CD4-positive, alpha-beta T cell (primary cell): Measurements from ENCODE around the gene SCLY. TPM values are rescaled to one million over a fixed set of nuclear protein-coding genes. Genes with fewer than 3 reads are reported as not detected.

Source experiments
- ATAC-seq: fragments of 200-7000 bp; cut with Tn5 transposase; one replicate; pipeline ENCODE4 v1.10.0; 2022; ENCODE audit warnings: mild to moderate bottlenecking; ENCODE audit not compliant: poor library complexity
- CTCF ChIA-PET: fragments of 350-600 bp; sonication (Branson Sonifier 250); formaldehyde crosslinking; loops from one replicate; lab custom pipeline; 2021; ENCODE audit warnings: antibody characterized with exemption, inconsistent platforms; lab: Charles Lee
- POLR2A ChIA-PET: fragments of 350-600 bp; sonication (Branson Sonifier 250); formaldehyde crosslinking; loops from one replicate; lab custom pipeline; 2021; ENCODE audit warnings: antibody characterized with exemption, inconsistent platforms; lab: Charles Lee
- DNase-seq, 14 experiments: peaks; one replicate each; pipeline ENCODE4 v3.0.0-alpha.2; 2013 to 2020; ENCODE audit warnings: mixed read lengths in 2 of 14
- H3K27ac ChIP-seq, 2 donors: one replicate each; pipeline versions ENCODE4 v1.5.1 to v1.7.0; 2013; ENCODE audit warnings: low read length in 2 of 2, low read depth in 1 of 2, mild to moderate bottlenecking in 1 of 2
- H3K27me3 ChIP-seq, 2 experiments: 1 replicate in 1 of 2; 2 replicates in 1 of 2; pipeline versions ENCODE4 v1.6.1 to v1.7.0; 2013; ENCODE audit warnings: low read length in 2 of 2, control low read depth in 1 of 2, mild to moderate bottlenecking in 1 of 2, moderate library complexity in 1 of 2; ENCODE audit not compliant: insufficient read depth in 2 of 2, control insufficient read depth in 1 of 2
- H3K36me3 ChIP-seq: one replicate; pipeline ENCODE4 v1.6.1; 2013; ENCODE audit warnings: low read length, control low read depth; ENCODE audit not compliant: insufficient read depth
- H3K4me1 ChIP-seq: one replicate; pipeline ENCODE4 v1.6.1; 2013; ENCODE audit warnings: low read length, control low read depth; ENCODE audit not compliant: insufficient read depth
- H3K4me3 ChIP-seq: one replicate; pipeline ENCODE4 v1.5.1; 2013; ENCODE audit warnings: mild to moderate bottlenecking, low read length, moderate library complexity
- H3K9me3 ChIP-seq, 2 experiments: 1 replicate in 1 of 2; 2 replicates in 1 of 2; pipeline versions ENCODE4 v1.6.1 to v1.7.0; 2013; ENCODE audit warnings: low read length in 2 of 2, mild to moderate bottlenecking in 2 of 2, control low read depth in 1 of 2, moderate library complexity in 1 of 2; ENCODE audit not compliant: control insufficient read depth in 1 of 2, insufficient read depth in 1 of 2
- H3K27ac Mint-ChIP-seq: one replicate; pipeline ENCODE4 v1.8.0; 2020; ENCODE audit warnings: mixed read lengths
- H3K27me3 Mint-ChIP-seq: one replicate; pipeline ENCODE4 v1.8.0; 2021; ENCODE audit warnings: mixed read lengths
- H3K36me3 Mint-ChIP-seq: one replicate; pipeline ENCODE4 v1.8.0; 2021; ENCODE audit warnings: low read depth, mixed read lengths
- H3K4me1 Mint-ChIP-seq: one replicate; pipeline ENCODE4 v1.8.0; 2021; ENCODE audit warnings: low read depth, mixed read lengths
- H3K4me3 Mint-ChIP-seq: one replicate; pipeline ENCODE4 v1.8.0; 2020; ENCODE audit warnings: mild to moderate bottlenecking, mixed read lengths
- H3K9me3 Mint-ChIP-seq: one replicate; pipeline ENCODE4 v1.8.0; 2020; ENCODE audit warnings: mixed read lengths
- CTCF ChIP-seq: fragments of 200-600 bp; IDR thresholded peaks from one replicate; pipeline ENCODE4 v1.8.0; 2022; ENCODE audit warnings: antibody characterized with exemption, mild to moderate bottlenecking
- intact Hi-C, 2 experiments: fragments of 100-400 bp; cut with DNase I in 1 of 2; cut with micrococcal nuclease in 1 of 2; formaldehyde crosslinking; loops; one replicate each; pipeline versions ENCODE4 v1.15.1 to v1.9.0; 2023 to 2025; cut with DNase I, micrococcal nuclease
- total RNA-seq, 174 experiments: library from RNA in 2 of 174; stranded (reverse) in 2 of 174; gene quantifications; one replicate each; pipeline ENCODE4 v1.2.3 and lab custom pipeline; 2021 to 2026

The SCLY gene
- total RNA-seq, 2 experiments from 2014 or later = 8.9 to 9.6 TPM

DNA sequence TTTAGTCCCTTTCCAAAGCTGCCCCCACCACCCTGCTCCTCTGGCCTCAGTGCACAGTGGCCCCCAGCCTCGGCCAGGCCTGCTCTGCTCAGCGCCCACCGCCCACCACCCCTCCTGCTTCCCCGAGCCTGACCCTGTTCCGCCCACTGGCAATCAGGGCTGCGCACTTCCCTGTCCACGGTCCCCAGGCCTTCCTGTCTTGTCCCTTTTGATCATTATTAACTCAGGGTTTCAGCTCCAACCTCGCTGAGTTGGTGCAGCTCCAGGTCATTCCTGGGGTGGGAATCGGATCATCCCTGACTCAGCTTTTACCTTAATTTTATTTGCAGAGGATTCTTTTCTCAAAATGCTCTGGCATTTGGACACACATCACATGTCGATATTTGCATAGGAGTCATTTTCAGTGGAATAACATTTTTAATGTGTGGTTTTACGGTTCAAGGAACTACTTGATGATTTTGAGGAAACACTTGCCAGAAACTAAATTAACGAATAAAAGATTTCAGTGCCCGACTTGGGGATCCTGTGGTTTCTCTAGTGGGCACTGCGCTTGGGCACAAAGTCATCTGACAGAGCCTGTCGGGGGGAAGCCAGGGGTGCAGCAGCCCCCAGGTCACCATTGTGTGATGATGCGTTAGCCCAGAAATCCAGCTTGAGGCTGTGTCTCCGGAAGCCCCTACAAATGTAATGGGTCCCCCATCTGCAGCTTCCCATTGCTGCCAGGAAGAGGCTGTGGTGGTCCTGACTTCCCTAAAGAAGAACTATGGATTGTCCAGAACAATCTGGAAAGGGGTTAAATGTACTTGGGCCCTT, 38.3 kb downstream of the SCLY start:
- H3K4me3 ChIP-seq = no peak overlapping the region
- H3K27me3 Mint-ChIP-seq = no peaks in the 10 kb centered on the region
- DNase-seq (no peak), ATAC-seq (no peak)
- H3K27ac ChIP-seq = no peak overlapping the region
- TF ChIP-seq CTCF = no peak
- no peaks in the 10 kb centered on the region for H3K27me3 ChIP-seq
- POLR2A ChIA-PET = no interaction called here
- H3K9me3 Mint-ChIP-seq = no peaks in the 10 kb centered on the region
- H3K9me3 ChIP-seq = peaks cover 0 to 4% of the 10 kb centered on the region in 2 experiments
- peaks cover 7% of the 10 kb centered on the region for H3K36me3 ChIP-seq
- CTCF ChIA-PET = no interaction called here
- no peaks in the 10 kb centered on the region for H3K36me3 Mint-ChIP-seq
- H3K4me3 Mint-ChIP-seq = no peak overlapping the region
- no peaks in the 10 kb centered on the region for H3K4me1 Mint-ChIP-seq
- H3K4me1 ChIP-seq = no peaks in the 10 kb centered on the region
- no peak overlapping the region for H3K27ac Mint-ChIP-seq
- intact Hi-C loops = no loop called here

GRCh38 chr2:238099714-238100048, 38.9 kb downstream of the SCLY start:
- no peak overlapping the region for H3K4me3 ChIP-seq
- H3K36me3 ChIP-seq = peaks cover 3% of the 10 kb centered on the region
- intact Hi-C loops = no loop called here
- POLR2A ChIA-PET = no interaction called here
- DNase-seq (peak in 1 of 14 experiments; percentile 22), ATAC-seq (no peak)
- Mint-ChIP-seq H3K4me3 (no peak overlapping the region), H3K4me1 (no peaks in the 10 kb centered on the region), H3K27me3 (no peaks in the 10 kb centered on the region), H3K36me3 (no peaks in the 10 kb centered on the region), H3K27ac (no peak overlapping the region), H3K9me3 (no peaks in the 10 kb centered on the region)
- no peaks in the 10 kb centered on the region for H3K27me3 ChIP-seq
- H3K4me1 ChIP-seq = no peaks in the 10 kb centered on the region
- TF ChIP-seq CTCF = no peak
- CTCF ChIA-PET = no interaction called here
- no peak overlapping the region for H3K27ac ChIP-seq
- H3K9me3 ChIP-seq = peaks cover 0 to 4% of the 10 kb centered on the region in 2 experiments

DNA sequence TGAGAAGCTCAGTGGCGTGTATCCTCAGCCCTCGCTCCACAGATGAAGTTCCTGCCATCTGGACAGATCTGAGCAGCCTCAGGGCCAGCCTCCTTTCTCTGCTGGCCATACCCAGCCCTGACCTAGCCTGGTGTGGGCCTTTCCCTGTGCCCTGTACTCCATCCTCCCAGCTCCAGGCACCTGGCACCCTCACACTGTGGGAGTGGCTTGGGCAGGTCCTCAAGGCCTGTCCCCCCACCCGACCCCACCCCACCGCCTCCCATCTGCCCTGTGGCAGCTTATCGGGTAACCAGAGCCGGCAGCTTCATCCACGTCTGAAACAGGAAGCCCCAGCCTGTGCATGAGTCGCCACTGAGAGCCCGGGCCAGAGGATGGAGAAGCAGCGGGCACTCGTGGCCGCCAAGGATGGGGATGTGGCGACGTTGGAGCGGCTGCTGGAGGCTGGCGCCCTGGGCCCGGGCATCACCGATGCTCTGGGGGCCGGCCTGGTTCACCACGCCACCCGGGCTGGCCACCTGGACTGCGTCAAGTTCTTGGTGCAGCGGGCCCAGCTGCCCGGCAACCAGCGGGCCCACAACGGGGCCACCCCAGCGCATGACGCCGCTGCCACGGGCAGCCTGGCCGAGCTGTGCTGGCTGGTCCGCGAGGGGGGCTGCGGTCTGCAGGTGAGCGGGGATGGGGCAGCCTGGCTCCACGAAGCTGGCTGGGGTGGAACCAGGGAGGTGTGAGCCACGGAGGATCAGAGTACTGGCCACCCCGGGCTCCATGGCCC, 39.4 kb downstream of the SCLY start, which contains the start of gene ESPNL:
ESPNL (plus strand) TSS at position 292 of the 772 bp plus-strand sequence; CDS start at position 372, 80 bp downstream.
- H3K27ac Mint-ChIP-seq = no peak within 1 kb of the TSS

More for the DNA sequence above, 39.4 kb downstream of the SCLY start, which contains the start of gene ESPNL:
- ChIA-PET CTCF (no interaction called here), POLR2A (no interaction called here)
- TF ChIP-seq CTCF = no peak
- DNase-seq (peak in 2 of 14 experiments; percentile 18 to 32), ATAC-seq (no peak)
- no peaks in the 10 kb centered on the region for H3K4me1 Mint-ChIP-seq
- Histone ChIP-seq H3K27me3 (no peaks in the 10 kb centered on the region), H3K36me3 (peaks cover 2% of the 10 kb centered on the region), H3K9me3 (peaks cover 0 to 4% of the 10 kb centered on the region in 2 experiments), H3K27ac (no peak within 1 kb of the TSS), H3K4me1 (no peaks in the 10 kb centered on the region), H3K4me3 (no peak within 1 kb of the TSS)
- H3K27me3 Mint-ChIP-seq = no peaks in the 10 kb centered on the region
- no peaks in the 10 kb centered on the region for H3K36me3 Mint-ChIP-seq
- H3K9me3 Mint-ChIP-seq = no peaks in the 10 kb centered on the region
- intact Hi-C loops = no loop called here
- H3K4me3 Mint-ChIP-seq = no peak within 1 kb of the TSS
